Upper lobe of left lung (tissue), 4 donors: ENCODE measurements around the gene RNF180.

Experiments used
- CTCF ChIP-seq, 6 experiments: fragments of 450-650 bp in 4 of 6; fragments of 200-600 bp in 2 of 6; sonication (generic) in 2 of 6; IDR thresholded peaks; one replicate each; pipeline ENCODE4 v1.5.1; 2016 to 2019; ENCODE audit warnings: antibody characterized with exemption in 6 of 6
- EP300 ChIP-seq, 4 donors: sonication (generic); formaldehyde crosslinking; IDR thresholded peaks; one replicate each; pipeline ENCODE4 v1.5.1; 2017; ENCODE audit warnings: antibody characterized with exemption in 4 of 4, control low read depth in 2 of 4
- POLR2AphosphoS5 ChIP-seq, 2 donors: sonication (generic); formaldehyde crosslinking; IDR thresholded peaks; one replicate each; pipeline ENCODE4 v1.5.1; 2017; ENCODE audit warnings: antibody characterized with exemption in 2 of 2

- TF ChIP-seq CTCF (IDR thresholded peaks at IDR 0.05): no peak
- no peak for TF ChIP-seq POLR2AphosphoS5 (IDR thresholded peaks at IDR 0.05)
- no peak for TF ChIP-seq EP300 (IDR thresholded peaks at IDR 0.05)
These were observed 152.5 kb downstream of the RNF180 start for GRCh38 chr5:64318175-64318574.
